HG03139 (cell line): ENCODE data around the gene VSTM2L.
"Not testable (repeated sequence)": the region's sequence is repeated elsewhere in the genome, so short reads cannot be mapped to it uniquely, and the experiment has no call there.

Experiments used
- ATAC-seq: cut with Tn5 transposase; IDR thresholded peaks from one replicate; pipeline ENCODE4 v1.9.1; 2021; ENCODE audit not compliant: unreplicated experiment

VSTM2L gene

GRCh38 chr20:37902504-37903313 is at the start of gene VSTM2L:
Gene VSTM2L (plus strand): TSS chr20:37903127. CDS start chr20:37903351, 224 bp downstream.
- no peak for ATAC-seq

- no peak for ATAC-seq
These were observed 49.0 kb upstream of the VSTM2L start for GRCh38 chr20:37853823-37854375.

GRCh38 chr20:37856034-37856433 is 46.9 kb upstream of the VSTM2L start:
- ATAC-seq, result not testable (repeated sequence)

- no peak for ATAC-seq
These were observed 45.8 kb upstream of the VSTM2L start for GRCh38 chr20:37856932-37857660.

- no peak for ATAC-seq
These were observed 43.3 kb upstream of the VSTM2L start for GRCh38 chr20:37859406-37860171.

- no peak for ATAC-seq
These were observed 39.6 kb upstream of the VSTM2L start for GRCh38 chr20:37863289-37863688.

- ATAC-seq, result no peak
These were observed 38.6 kb upstream of the VSTM2L start for GRCh38 chr20:37864298-37864697.

GRCh38 chr20:37866051-37866450 is 36.9 kb upstream of the VSTM2L start:
- ATAC-seq, result no peak

- no peak for ATAC-seq
These were observed 35.4 kb upstream of the VSTM2L start for GRCh38 chr20:37867289-37868195.

- ATAC-seq, result no peak
These were observed 34.0 kb upstream of the VSTM2L start for GRCh38 chr20:37868851-37869333.

- no peak for ATAC-seq
These were observed 33.5 kb upstream of the VSTM2L start for GRCh38 chr20:37869334-37869861.

GRCh38 chr20:37870294-37870693 is 32.6 kb upstream of the VSTM2L start:
- ATAC-seq, result no peak

- no peak for ATAC-seq
These were observed 31.2 kb upstream of the VSTM2L start for GRCh38 chr20:37871751-37872150.

- ATAC-seq, result no peak
These were observed 30.8 kb upstream of the VSTM2L start for GRCh38 chr20:37872161-37872560.

GRCh38 chr20:37873884-37874283 is 29.0 kb upstream of the VSTM2L start:
- no peak for ATAC-seq

GRCh38 chr20:37875460-37876175 is 27.3 kb upstream of the VSTM2L start:
- no peak for ATAC-seq

- no peak for ATAC-seq
These were observed 26.1 kb upstream of the VSTM2L start for GRCh38 chr20:37876863-37877262.

GRCh38 chr20:37877832-37878772 is 24.8 kb upstream of the VSTM2L start:
- no peak for ATAC-seq
